Heart right ventricle (tissue), 16 donors: ENCODE results near the gene MEFV. TPM values are rescaled to one million over a fixed set of nuclear protein-coding genes. Genes with fewer than 3 reads are reported as not detected.
"Not testable (repeated sequence)": the region's sequence is repeated elsewhere in the genome, so short reads cannot be mapped to it uniquely, and the experiment has no call there.

Experiments used
- ATAC-seq, 8 donors: fragments of 200-7000 bp; cut with Tn5 transposase; one replicate each; pipeline ENCODE4 v1.9.1; 2020; ENCODE audit warnings: mild to moderate bottlenecking in 8 of 8, moderate library complexity in 8 of 8, moderate number of reproducible peaks in 1 of 8
- DNase-seq, 2 donors: peaks; one replicate each; pipeline ENCODE4 v3.0.0-alpha.2; 2020
- H3K27ac ChIP-seq, 10 donors: fragments of 200-600 bp; sonication (generic) in 2 of 10; one replicate each; pipeline versions ENCODE4 v1.5.0 to v1.8.0; 2020 to 2022; ENCODE audit warnings: mild to moderate bottlenecking in 3 of 10
- H3K27me3 ChIP-seq, 7 donors: fragments of 200-600 bp; one replicate each; pipeline ENCODE4 v1.8.0; 2021 to 2022; ENCODE audit warnings: mild to moderate bottlenecking in 2 of 7
- H3K36me3 ChIP-seq, 9 donors: fragments of 200-600 bp; sonication (generic) in 1 of 9; one replicate each; pipeline versions ENCODE4 v1.5.0 to v1.8.0; 2020 to 2022; ENCODE audit warnings: mild to moderate bottlenecking in 2 of 9
- H3K4me1 ChIP-seq, 9 donors: fragments of 200-600 bp; sonication (generic) in 1 of 9; one replicate each; pipeline versions ENCODE4 v1.5.0 to v1.8.0; 2020 to 2022; ENCODE audit warnings: mild to moderate bottlenecking in 4 of 9
- H3K4me3 ChIP-seq, 10 donors: fragments of 200-600 bp; sonication (generic) in 2 of 10; one replicate each; pipeline versions ENCODE4 v1.5.0 to v1.8.0; 2020 to 2022; ENCODE audit warnings: mild to moderate bottlenecking in 7 of 10, moderate library complexity in 2 of 10
- H3K9me3 ChIP-seq, 11 donors: fragments of 200-600 bp in 10 of 11; sonication (generic) in 2 of 11; one replicate each; pipeline versions ENCODE4 v1.5.0 to v1.8.0; 2013 to 2022; ENCODE audit warnings: mild to moderate bottlenecking in 2 of 11, control low read depth in 1 of 11, moderate library complexity in 1 of 11
- WGBS, 2 donors: extraction: QIAGEN DNeasy Blood & Tissue Kit; methylation state at CpG; one replicate each; pipeline ENCODE4 v1.1.7; 2013; ENCODE audit warnings: inconsistent platforms in 1 of 2; 5-methylcytosine and 5-hydroxymethylcytosine counted together
- intact Hi-C, 10 donors: fragments of 100-400 bp; cut with DNase I; formaldehyde crosslinking; loops; one replicate each; pipeline versions ENCODE4 v1.11.1 to v1.14.2; 2022
- polyA plus RNA-seq, 2 donors: library from polyadenylated mRNA; stranded (reverse); fragments of 200-250 nt; gene quantifications; one replicate each; pipeline ENCODE4 v1.2.3, GENCODE V29; 2013
- total RNA-seq, 10 donors: library from RNA; stranded (reverse); fragmentation: NEBNext Ultra II Directional in 3 of 10; extraction: Animal tissue kit (Norgen Biotek cat#: 25700) in 3 of 10; gene quantifications; one replicate each; pipeline versions ENCODE4 v1.2.1 to v1.2.4, GENCODE V29; 2021 to 2023
- TF ChIP-seq, protein P1 (sequence below), 9 donors: fragments of 200-600 bp; sonication (generic) in 2 of 9; IDR thresholded peaks; one replicate each; pipeline versions ENCODE4 v1.5.0 to v1.8.0; 2021 to 2022; ENCODE audit warnings: antibody characterized with exemption in 9 of 9, mild to moderate bottlenecking in 5 of 9, moderate library complexity in 1 of 9
- donor health status: Arrhythmogenic right ventricular cardiomyopathy.
- donor health status: ischemic (EF 13 %, LVEDD 7.1; RV severe dilation, severe dysfunction).
- donor health status: healthy with polysubstance abuse.
- donor health status: DM: no; HTN: yes; CAD: no.
- donor health status: DM: no; HTN: no; CAD: no.
- donor health status: ischemic (EF 25% LVEDD 6.9; RV normal size, moderate dysfunction).
- donor health status: ischemic (EF 25% LVEDD 5.7; RV mildly dilated, moderate dysfunction).
- donor health status: healthy.
- donor health status: DM: yes; HTN: yes; CAD: no.
- donor health status: Ischemic cardiomyopathy.
- donor health status: ischemic (EF 35%, LVEDD 5.7; RV mildly dilated, moderate dysfunction).
- donor health status: nonischemic (EF 11% LVEDD 7.7; RV severe dilation, severe dysfunction).
- donor health status: DM: yes; HTN: yes; CAD: no.
- donor health status: PGD.
- donor health status: ischemic (EF 29% LVEDD 5.4; RV normal size, mild dysfunction).
- donor health status: nonischemic (EF 23%, LVEDD 6.1; RV moderate dilation, normal function).

The MEFV gene
- total and polyA plus RNA-seq, 12 donors = 0.11 to 3.1 (median 0.46) TPM

DNA sequence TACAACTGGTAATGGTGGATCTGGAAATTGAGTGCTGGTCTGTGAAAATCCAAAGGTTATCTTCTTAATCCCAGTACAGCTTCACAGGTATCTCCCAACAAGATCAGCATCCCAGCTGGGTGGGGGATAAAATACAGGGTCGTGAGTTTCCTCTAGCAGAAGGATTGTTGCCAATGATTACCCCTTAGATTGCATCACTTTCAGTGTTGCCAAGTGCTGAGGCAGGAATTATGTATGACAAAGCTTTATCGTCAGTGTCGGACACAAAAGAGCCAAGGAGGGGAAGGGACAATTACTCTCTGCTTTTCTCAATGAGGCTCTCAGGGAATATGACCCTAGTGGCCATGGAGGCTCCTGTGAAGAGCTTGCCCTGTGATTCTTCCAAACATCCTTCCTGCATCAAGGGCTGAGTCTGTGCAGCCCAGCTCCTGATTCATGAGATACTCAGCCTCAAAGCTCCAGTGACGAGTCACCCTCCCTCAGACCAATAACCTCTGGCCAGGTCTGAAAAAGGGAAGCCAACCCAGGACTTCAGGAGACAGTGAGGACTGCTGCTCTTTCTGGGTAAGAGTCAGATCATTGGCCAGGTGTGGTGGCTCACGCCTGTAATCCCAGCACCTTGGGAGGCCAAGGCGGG lies 53.4 kb downstream of the MEFV start:
- Histone ChIP-seq H3K36me3 (no peaks in the 10 kb centered on the region), H3K9me3 (peaks cover 0 to 46% (median 11%) of the 10 kb centered on the region in 11 donors), H3K4me3 (no peak overlapping the region), H3K27ac (no peak overlapping the region), H3K4me1 (no peaks in the 10 kb centered on the region), H3K27me3 (peaks cover 0 to 40% (median 15%) of the 10 kb centered on the region in 7 donors)
- DNase-seq (no peak), ATAC-seq (no peak)
- TF ChIP-seq, protein P1, sequence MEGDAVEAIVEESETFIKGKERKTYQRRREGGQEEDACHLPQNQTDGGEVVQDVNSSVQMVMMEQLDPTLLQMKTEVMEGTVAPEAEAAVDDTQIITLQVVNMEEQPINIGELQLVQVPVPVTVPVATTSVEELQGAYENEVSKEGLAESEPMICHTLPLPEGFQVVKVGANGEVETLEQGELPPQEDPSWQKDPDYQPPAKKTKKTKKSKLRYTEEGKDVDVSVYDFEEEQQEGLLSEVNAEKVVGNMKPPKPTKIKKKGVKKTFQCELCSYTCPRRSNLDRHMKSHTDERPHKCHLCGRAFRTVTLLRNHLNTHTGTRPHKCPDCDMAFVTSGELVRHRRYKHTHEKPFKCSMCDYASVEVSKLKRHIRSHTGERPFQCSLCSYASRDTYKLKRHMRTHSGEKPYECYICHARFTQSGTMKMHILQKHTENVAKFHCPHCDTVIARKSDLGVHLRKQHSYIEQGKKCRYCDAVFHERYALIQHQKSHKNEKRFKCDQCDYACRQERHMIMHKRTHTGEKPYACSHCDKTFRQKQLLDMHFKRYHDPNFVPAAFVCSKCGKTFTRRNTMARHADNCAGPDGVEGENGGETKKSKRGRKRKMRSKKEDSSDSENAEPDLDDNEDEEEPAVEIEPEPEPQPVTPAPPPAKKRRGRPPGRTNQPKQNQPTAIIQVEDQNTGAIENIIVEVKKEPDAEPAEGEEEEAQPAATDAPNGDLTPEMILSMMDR (IDR thresholded peaks at IDR 0.05) = no peak
- WGBS, 2 donors = 68 to 70% methylated on average over 6 of the region's 6 CpGs
- intact Hi-C loops = loop anchor here in 1 of 10 donors (10.0 kb wide), 1 partner anchor 62 kb away; no protein-coding TSS in a partner anchor

DNA sequence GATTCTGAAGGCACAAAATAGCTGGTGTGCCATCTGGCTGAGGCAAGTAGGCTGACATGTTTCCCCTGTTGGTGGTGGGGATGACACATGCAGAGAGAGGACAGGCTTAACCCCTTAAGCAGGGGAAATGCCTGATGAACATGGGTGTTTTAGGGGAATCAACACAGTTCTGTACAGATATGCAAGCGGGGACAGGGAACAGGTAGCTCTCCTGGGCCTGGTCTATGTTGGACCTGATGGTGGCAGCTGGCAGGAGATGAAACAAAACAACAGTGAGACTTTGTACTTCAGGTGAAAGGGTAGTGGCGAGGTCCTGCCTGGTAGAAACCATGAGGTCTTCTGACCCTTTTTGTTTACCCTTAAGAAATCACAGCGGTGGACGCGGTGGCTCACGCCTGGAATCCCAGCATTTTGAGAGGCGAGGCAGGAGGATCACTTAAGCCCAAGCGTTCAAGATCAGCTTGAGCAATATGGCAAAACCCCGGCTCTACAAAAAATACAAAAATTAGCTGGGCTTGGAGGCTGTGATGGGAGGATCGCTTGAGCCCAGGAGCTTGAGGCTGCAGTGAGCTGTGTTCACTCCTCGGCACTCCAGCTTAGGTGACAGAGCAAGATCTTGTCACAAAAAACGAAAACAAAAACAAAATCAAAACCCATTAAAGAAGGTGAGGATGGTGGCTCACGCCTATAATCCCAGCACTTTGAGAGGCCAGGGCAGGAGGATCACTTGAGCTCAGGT lies 57.9 kb downstream of the MEFV start:
- WGBS, 2 donors = 72 to 80% methylated on average over 13 of the region's 13 CpGs
- ATAC-seq = no peak

DNA sequence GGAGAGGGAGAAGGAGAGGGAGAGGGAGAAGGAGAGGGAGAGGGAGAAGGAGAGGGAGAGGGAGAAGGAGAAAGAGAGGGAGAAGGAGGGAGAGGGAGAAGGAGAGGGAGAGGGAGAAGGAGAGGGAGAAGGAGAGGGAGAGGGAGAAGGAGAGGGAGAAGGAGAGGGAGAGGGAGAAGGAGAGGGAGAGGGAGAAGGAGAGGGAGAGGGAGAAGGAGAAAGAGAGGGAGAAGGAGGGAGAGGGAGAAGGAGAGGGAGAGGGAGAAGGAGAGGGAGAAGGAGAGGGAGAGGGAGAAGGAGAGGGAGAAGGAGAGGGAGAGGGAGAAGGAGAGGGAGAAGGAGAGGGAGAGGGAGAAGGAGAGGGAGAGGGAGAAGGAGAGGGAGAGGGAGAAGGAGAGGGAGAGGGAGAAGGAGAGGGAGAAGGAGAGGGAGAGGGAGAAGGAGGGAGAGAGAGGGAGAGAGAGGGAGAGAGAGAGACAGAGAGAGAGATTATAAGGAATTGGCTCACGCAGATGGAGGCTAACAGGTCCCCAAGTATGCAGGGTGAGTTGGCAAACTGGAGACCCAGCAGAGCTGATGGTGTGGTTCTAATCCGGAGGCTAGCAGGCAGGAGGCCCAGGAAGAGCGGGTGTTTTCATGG lies 58.6 kb downstream of the MEFV start:
- peaks cover 10 to 78% (median 59%) of the 10 kb centered on the region in 7 donors for H3K27me3 ChIP-seq
- H3K4me3 ChIP-seq, DNase-seq, H3K4me1 ChIP-seq, H3K27ac ChIP-seq, ATAC-seq, H3K36me3 ChIP-seq, H3K9me3 ChIP-seq, intact Hi-C loops: not testable (repeated sequence)
- WGBS, 2 donors = 63 to 73% methylated on average over 3 of the region's 3 CpGs

More for the DNA sequence above, 57.9 kb downstream of the MEFV start:
- Histone ChIP-seq H3K4me3 (no peak overlapping the region), H3K9me3 (peaks cover 0 to 8% (median 0%) of the 10 kb centered on the region in 11 donors), H3K27ac (no peak overlapping the region), H3K27me3 (peaks cover 3 to 71% (median 52%) of the 10 kb centered on the region in 7 donors), H3K4me1 (no peaks in the 10 kb centered on the region), H3K36me3 (no peaks in the 10 kb centered on the region)
- intact Hi-C loops = no loop called here
- TF ChIP-seq, protein P1 (IDR thresholded peaks at IDR 0.05) = no peak
- DNase-seq = no peak

DNA sequence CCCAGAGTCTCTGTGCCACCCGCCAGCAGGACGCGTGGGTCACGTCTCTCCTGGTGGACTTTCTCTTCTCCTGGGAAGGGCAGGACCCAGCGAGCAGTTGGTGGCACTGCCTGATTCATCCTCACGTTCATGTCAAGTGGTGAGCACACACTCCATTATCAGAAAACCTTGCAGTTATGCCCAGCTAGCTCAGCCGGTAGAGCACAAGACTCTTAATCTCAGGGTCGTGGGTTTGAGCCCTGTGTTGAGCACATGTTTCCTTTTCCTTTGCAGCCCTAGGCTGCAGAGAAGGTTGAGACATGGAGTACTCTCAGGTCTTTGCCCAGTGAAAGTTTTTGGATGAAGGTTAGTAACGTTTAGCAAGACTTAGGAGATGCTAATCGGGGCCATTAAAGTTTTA lies 60.5 kb downstream of the MEFV start:
- no peak overlapping the region for H3K4me3 ChIP-seq
- H3K36me3 ChIP-seq = no peaks in the 10 kb centered on the region
- WGBS, 2 donors = 68 to 72% methylated on average over 10 of the region's 10 CpGs
- TF ChIP-seq, protein P1 (IDR thresholded peaks at IDR 0.05) = no peak
- peaks cover 22 to 90% (median 77%) of the 10 kb centered on the region in 7 donors for H3K27me3 ChIP-seq
- intact Hi-C loops = no loop called here
- H3K4me1 ChIP-seq = peaks cover 0 to 5% (median 0%) of the 10 kb centered on the region in 9 donors
- H3K9me3 ChIP-seq = peaks cover 0 to 4% (median 0%) of the 10 kb centered on the region in 11 donors
- H3K27ac ChIP-seq = no peak overlapping the region
- DNase-seq (no peak), ATAC-seq (no peak)
